ENCODE results near the gene PSME3IP1. TPM values are rescaled to one million over a fixed set of nuclear protein-coding genes. Genes with fewer than 3 reads are reported as not detected.

PSME3IP1 gene
- total and polyA plus RNA-seq, 8 donors, result 27.9 to 63.3 (median 32.7) TPM

DNA sequence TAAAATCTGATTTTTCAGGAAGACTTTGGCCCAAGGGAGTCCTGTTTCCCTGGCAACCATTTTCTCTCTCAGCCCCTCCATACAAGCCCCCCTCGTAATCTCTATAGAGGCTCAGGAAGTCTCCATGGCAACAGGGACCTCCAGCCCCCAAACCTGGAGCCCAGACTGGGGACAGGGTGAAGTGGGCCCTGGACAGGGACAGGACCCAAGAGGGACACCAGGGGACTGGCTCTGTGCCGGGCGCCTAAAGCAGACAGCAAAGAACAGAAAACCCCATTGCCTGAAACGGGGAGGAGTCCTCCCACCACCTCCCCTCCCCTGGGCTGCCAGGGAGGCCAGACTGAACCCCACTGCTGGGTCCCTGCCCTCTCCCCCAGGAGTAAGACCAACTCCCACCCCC lies 52.8 kb downstream of the PSME3IP1 start:
- DNase-seq (no peak), FAIRE-seq (no peak), ATAC-seq (no peak)
- H3K9me3 ChIP-seq, result no peaks in the 10 kb centered on the region
- no peaks in the 10 kb centered on the region for H3K36me3 ChIP-seq
- H3K27me3 ChIP-seq, result no peaks in the 10 kb centered on the region
- H3K4me3 ChIP-seq, result no peak overlapping the region
- H3K27ac ChIP-seq, result no peak overlapping the region
- no peaks in the 10 kb centered on the region for H3K4me1 ChIP-seq
- intact Hi-C loops (cut with DNase I), result no loop called here
- no peak for TF ChIP-seq CTCF (IDR thresholded peaks at IDR 0.05)
- 73 to 78% methylated on average over 4 of the region's 4 CpGs for WGBS, 2 donors

DNA sequence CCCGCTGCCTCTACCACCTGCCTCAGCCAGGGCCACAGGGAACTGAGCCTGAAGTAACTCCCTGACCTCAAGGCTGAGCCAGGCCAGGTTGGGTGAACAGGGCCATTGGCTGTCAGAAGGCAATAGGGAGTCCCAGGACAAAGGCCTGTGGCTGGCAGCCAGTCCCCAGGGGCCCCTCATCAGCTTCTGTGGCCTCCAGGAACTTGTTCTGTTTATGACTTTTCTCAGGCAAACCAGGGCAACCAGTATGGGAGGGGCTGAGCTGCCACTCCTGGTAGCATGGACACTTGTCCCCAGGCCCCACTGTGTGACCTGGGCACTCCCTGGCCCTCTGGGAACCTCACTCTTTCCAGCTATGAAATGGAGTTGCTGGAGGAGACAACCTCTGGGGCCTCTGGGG lies 53.4 kb downstream of the PSME3IP1 start:
- TF ChIP-seq CTCF (IDR thresholded peaks at IDR 0.05), result no peak
- Histone ChIP-seq H3K27me3 (no peaks in the 10 kb centered on the region), H3K4me3 (no peak overlapping the region), H3K4me1 (no peaks in the 10 kb centered on the region), H3K9me3 (no peaks in the 10 kb centered on the region), H3K27ac (no peak overlapping the region), H3K36me3 (no peaks in the 10 kb centered on the region)
- intact Hi-C loops (cut with DNase I), result no loop called here
- peak in 1 of 6 donors; percentile 64 for DNase-seq
- ATAC-seq, result peak in 3 of 4 donors; percentile 56 to 73 (median 69)
- FAIRE-seq, result no peak
- whole genome bisulfite sequencing, 2 donors, result 86 to 100% methylated on average over 1 of the region's 1 CpG

DNA sequence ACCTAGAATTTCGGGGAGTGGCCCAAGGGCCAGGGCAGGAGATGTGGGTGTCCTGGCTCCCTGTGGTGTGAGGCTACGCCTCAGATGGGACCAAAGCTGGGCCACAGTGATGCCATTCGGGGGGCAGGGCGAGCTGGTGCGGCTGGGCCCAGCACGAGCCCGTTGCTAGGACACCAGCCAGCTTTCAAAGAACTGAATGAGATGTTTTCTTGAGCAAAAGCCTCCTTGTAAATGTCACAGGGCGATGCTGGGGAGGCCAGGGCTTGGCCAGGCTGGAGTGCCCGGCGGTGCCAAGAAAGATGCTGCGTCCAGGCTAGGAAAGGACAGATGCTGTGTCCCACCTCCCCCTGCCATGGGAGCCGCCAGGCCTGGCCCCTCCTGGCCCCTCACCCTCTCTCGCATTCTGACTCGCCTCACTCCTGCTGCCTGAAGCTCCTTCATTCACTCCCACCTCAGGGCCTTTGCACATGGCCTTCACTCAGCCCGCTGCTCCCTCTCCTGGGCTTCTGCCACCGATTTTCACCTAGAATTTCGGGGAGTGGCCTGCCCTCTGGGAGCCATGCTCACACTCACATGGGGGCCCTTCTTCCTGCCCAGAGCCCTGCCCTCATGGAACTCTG lies 54.4 kb downstream of the PSME3IP1 start:
- Histone ChIP-seq H3K27ac (no peak overlapping the region), H3K9me3 (no peaks in the 10 kb centered on the region), H3K4me1 (no peaks in the 10 kb centered on the region), H3K4me3 (no peak overlapping the region), H3K27me3 (no peaks in the 10 kb centered on the region), H3K36me3 (no peaks in the 10 kb centered on the region)
- ATAC-seq, result no peak
- 75 to 86% methylated on average over 17 of the region's 17 CpGs for WGBS, 2 donors
- intact Hi-C loops (cut with DNase I), result no loop called here
- TF ChIP-seq CTCF (IDR thresholded peaks at IDR 0.05), result no peak
- FAIRE-seq, result no peak
- DNase-seq, result no peak

DNA sequence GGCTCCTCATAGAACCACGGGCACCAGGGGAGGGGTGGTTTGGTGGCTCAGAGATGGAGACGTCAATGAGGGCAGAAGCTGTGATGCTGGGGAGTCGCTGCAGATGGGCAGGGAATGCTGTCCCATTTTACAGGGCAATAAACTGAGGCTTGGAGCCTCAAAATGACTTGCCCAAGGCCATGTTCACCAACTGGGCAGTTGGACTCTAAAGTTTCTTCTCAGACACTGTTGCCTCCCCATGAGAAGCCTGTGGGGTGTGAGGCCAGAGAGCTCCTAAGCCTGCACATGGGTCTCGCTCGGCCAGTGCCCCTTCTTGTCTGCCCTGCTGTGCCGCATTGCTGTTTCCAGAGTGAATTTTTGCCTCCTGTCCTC lies 54.9 kb downstream of the PSME3IP1 start:
- WGBS, 2 donors, result 94 to 95% methylated on average over 6 of the region's 6 CpGs
- ATAC-seq (no peak), FAIRE-seq (no peak), DNase-seq (no peak)
- Histone ChIP-seq H3K4me3 (no peak overlapping the region), H3K27me3 (no peaks in the 10 kb centered on the region), H3K27ac (no peak overlapping the region), H3K4me1 (no peaks in the 10 kb centered on the region), H3K9me3 (no peaks in the 10 kb centered on the region), H3K36me3 (no peaks in the 10 kb centered on the region)
- TF ChIP-seq CTCF (IDR thresholded peaks at IDR 0.05), result no peak
- intact Hi-C loops (cut with DNase I), result no loop called here

- Histone ChIP-seq H3K4me3 (no peak overlapping the region), H3K27ac (no peak overlapping the region), H3K4me1 (no peaks in the 10 kb centered on the region), H3K27me3 (no peaks in the 10 kb centered on the region), H3K36me3 (no peaks in the 10 kb centered on the region), H3K9me3 (no peaks in the 10 kb centered on the region)
- intact Hi-C loops (cut with DNase I), result no loop called here
- TF ChIP-seq CTCF (IDR thresholded peaks at IDR 0.05), result no peak
- no peak for DNase-seq
- no peak for FAIRE-seq
- no peak for ATAC-seq
- WGBS, 2 donors, result 85 to 86% methylated on average over 11 of the region's 11 CpGs
Observed at GRCh38 chr16:57128771-57129389, 57.0 kb downstream of the PSME3IP1 start.
